Osteocyte (in vitro differentiated cells): ENCODE measurements around the gene NXF1. TPM values are rescaled to one million over a fixed set of nuclear protein-coding genes. Genes with fewer than 3 reads are reported as not detected.
"Not testable (repeated sequence)": the region's sequence is repeated elsewhere in the genome, so short reads cannot be mapped to it uniquely, and the experiment has no call there.

Source experiments
- DNase-seq: peaks from one replicate; pipeline ENCODE4 v3.0.0; 2021; ENCODE audit warnings: mixed read lengths; ENCODE audit not compliant: unreplicated experiment; ENCODE audit errors: extremely low spot score
- H3K27ac Mint-ChIP-seq: one replicate; pipeline ENCODE4 v1.8.0; 2021; ENCODE audit warnings: mild to moderate bottlenecking, mixed read lengths; ENCODE audit not compliant: unreplicated experiment
- H3K27me3 Mint-ChIP-seq: one replicate; pipeline ENCODE4 v1.8.0; 2021; ENCODE audit warnings: mixed read lengths; ENCODE audit not compliant: unreplicated experiment
- H3K36me3 Mint-ChIP-seq: one replicate; pipeline ENCODE4 v1.8.0; 2021; ENCODE audit warnings: mixed read lengths; ENCODE audit not compliant: unreplicated experiment
- H3K4me1 Mint-ChIP-seq: one replicate; pipeline ENCODE4 v1.8.0; 2021; ENCODE audit warnings: mixed read lengths; ENCODE audit not compliant: unreplicated experiment
- H3K4me3 Mint-ChIP-seq: one replicate; pipeline ENCODE4 v1.8.0; 2021; ENCODE audit warnings: mild to moderate bottlenecking, moderate library complexity, mixed read lengths; ENCODE audit not compliant: unreplicated experiment
- H3K9me3 Mint-ChIP-seq: one replicate; pipeline ENCODE4 v1.8.0; 2021; ENCODE audit warnings: mixed read lengths; ENCODE audit not compliant: unreplicated experiment
- CTCF ChIP-seq: fragments of 200-600 bp; sonication (generic); IDR thresholded peaks from 2 replicates; pipeline ENCODE4 v1.5.0; 2021; ENCODE audit warnings: antibody characterized with exemption, mild to moderate bottlenecking, moderate library complexity
- microRNA-seq: library from miRNA; unstranded; fragments of <30 nt; microRNA quantifications from one replicate; pipeline ENCODE4 v1.1.0, GENCODE V29; 2020; ENCODE audit not compliant: unreplicated experiment
- total RNA-seq: library from RNA; stranded (reverse); gene quantifications from 2 replicates; pipeline ENCODE4 v1.2.1, GENCODE V29; 2021

NXF1 gene
- total RNA-seq, 1 donor from 2014 or later: 97.5 TPM

- Mint-ChIP-seq H3K27me3 (no peaks in the 10 kb centered on the region), H3K27ac (peak overlapping the region; percentile 99), H3K9me3 (no peaks in the 10 kb centered on the region), H3K36me3 (peaks cover 5% of the 10 kb centered on the region), H3K4me1 (peaks cover 19% of the 10 kb centered on the region), H3K4me3 (peak overlapping the region; percentile 95)
- no peak for TF ChIP-seq CTCF
- no peak for DNase-seq
Observed at GRCh38 chr11:62752994-62753735, 52.1 kb downstream of the NXF1 start.

- Mint-ChIP-seq H3K27ac (no peak overlapping the region), H3K36me3 (peaks cover 5% of the 10 kb centered on the region), H3K9me3 (no peaks in the 10 kb centered on the region), H3K4me1 (peaks cover 19% of the 10 kb centered on the region), H3K4me3 (peak overlapping the region; percentile 95), H3K27me3 (no peaks in the 10 kb centered on the region)
- DNase-seq: no peak
- TF ChIP-seq CTCF: no peak
Observed at GRCh38 chr11:62752177-62752785, 53.0 kb downstream of the NXF1 start.

GRCh38 chr11:62749931-62750330 is 55.3 kb downstream of the NXF1 start:
- H3K27ac Mint-ChIP-seq, H3K4me3 Mint-ChIP-seq, DNase-seq, H3K36me3 Mint-ChIP-seq, H3K27me3 Mint-ChIP-seq, H3K9me3 Mint-ChIP-seq: not testable (repeated sequence)
- peaks cover 19% of the 10 kb centered on the region for H3K4me1 Mint-ChIP-seq

GRCh38 chr11:62747475-62748160 is 57.6 kb downstream of the NXF1 start:
- peaks cover 3% of the 10 kb centered on the region for H3K36me3 Mint-ChIP-seq
- no peaks in the 10 kb centered on the region for H3K9me3 Mint-ChIP-seq
- no peak for DNase-seq
- no peak for TF ChIP-seq CTCF
- no peak overlapping the region for H3K4me3 Mint-ChIP-seq
- H3K27ac Mint-ChIP-seq: no peak overlapping the region
- no peaks in the 10 kb centered on the region for H3K27me3 Mint-ChIP-seq
- H3K4me1 Mint-ChIP-seq: peaks cover 7% of the 10 kb centered on the region

Small RNA genes lying within 50 kb of the gene (microRNA-seq; reads per million reads assigned to microRNA genes)
- gene MIR6514 (not detected), gene MIR6748 (not detected)

Other genes with a start within 250 kb of the NXF1 start
- 1,404 TPM in 2 replicates for gene EEF1G, start 231.5 kb downstream of the NXF1 start, total RNA-seq
- 12.7 and 15.6 TPM in 2 replicates for gene TUT1, start 213.9 kb downstream of the NXF1 start, total RNA-seq
- 91.6 and 107 TPM in 2 replicates for gene MTA2, start 203.6 kb downstream of the NXF1 start, total RNA-seq
- gene EML3, start 192.7 kb downstream of the NXF1 start, total RNA-seq: 78.8 and 80.9 TPM in 2 replicates
- 3.3 and 4.4 TPM in 2 replicates for gene ROM1, start 192.2 kb downstream of the NXF1 start, total RNA-seq
- 35.8 and 41.4 TPM in 2 replicates for gene B3GAT3, start 183.5 kb downstream of the NXF1 start, total RNA-seq
- gene GANAB, start 158.8 kb downstream of the NXF1 start, total RNA-seq: 366 and 389 TPM in 2 replicates
- 20.5 and 24.0 TPM in 2 replicates for gene INTS5, start 152.1 kb downstream of the NXF1 start, total RNA-seq
- gene C11orf98, start 140.2 kb downstream of the NXF1 start, total RNA-seq: 53.6 and 56.3 TPM in 2 replicates
- gene CSKMT, start 140.1 kb downstream of the NXF1 start, total RNA-seq: 19.4 and 27.3 TPM in 2 replicates
- gene UQCC3, start 133.8 kb downstream of the NXF1 start, total RNA-seq: 6.3 and 6.8 TPM in 2 replicates
- gene LBHD1, start 133.2 kb downstream of the NXF1 start, total RNA-seq: 7.3 and 9.1 TPM in 2 replicates
- 132 and 161 TPM in 2 replicates for gene UBXN1, start 126.4 kb downstream of the NXF1 start, total RNA-seq
- gene LRRN4CL, start 115.9 kb downstream of the NXF1 start, total RNA-seq: 0.39 and 0.46 TPM in 2 replicates
- 54.1 and 56.7 TPM in 2 replicates for gene BSCL2, start 98.0 kb downstream of the NXF1 start, total RNA-seq
- gene GNG3, start 97.8 kb downstream of the NXF1 start, total RNA-seq: not detected in 2 replicates
- 52.5 and 56.1 TPM in 2 replicates for gene HNRNPUL2, start 78.0 kb downstream of the NXF1 start, total RNA-seq
- gene TTC9C, start 77.0 kb downstream of the NXF1 start, total RNA-seq: 32.4 and 36.6 TPM in 2 replicates
- 11.2 and 12.9 TPM in 2 replicates for gene ZBTB3, start 51.3 kb downstream of the NXF1 start, total RNA-seq
- gene POLR2G, start 43.9 kb downstream of the NXF1 start, total RNA-seq: 83.7 and 98.6 TPM in 2 replicates
- gene TAF6L, start 34.0 kb downstream of the NXF1 start, total RNA-seq: 40.8 and 42.8 TPM in 2 replicates
- gene TMEM179B, start 18.0 kb downstream of the NXF1 start, total RNA-seq: 46.7 and 47.7 TPM in 2 replicates
- gene TMEM223, start 13.4 kb downstream of the NXF1 start, total RNA-seq: 14.5 and 15.2 TPM in 2 replicates
- 65.3 and 71.0 TPM in 2 replicates for gene STX5, start 26.6 kb upstream of the NXF1 start, total RNA-seq
- not detected in 2 replicates for gene TEX54, start 27.4 kb upstream of the NXF1 start, total RNA-seq
- gene WDR74, start 34.1 kb upstream of the NXF1 start, total RNA-seq: 40.5 and 42.1 TPM in 2 replicates
- gene SLC3A2, start 75.5 kb upstream of the NXF1 start, total RNA-seq: 326 and 362 TPM in 2 replicates
- 0.27 and 0.31 TPM in 2 replicates for gene CHRM1, start 115.9 kb upstream of the NXF1 start, total RNA-seq
- gene SLC22A6, start 179.5 kb upstream of the NXF1 start, total RNA-seq: not detected in 2 replicates
- not detected in 2 replicates for gene SLC22A8, start 210.4 kb upstream of the NXF1 start, total RNA-seq